OCI-LY1 (cell line): ENCODE measurements around the gene NELL1.

Experiments
- H2AFZ ChIP-seq: fragments of 200-600 bp; sonication (generic), shearing (Covaris generic); 2 replicates; pipeline ENCODE4 v1.6.0; 2014; ENCODE audit warnings: antibody characterized with exemption, mild to moderate bottlenecking, low read length
- H3F3A ChIP-seq: fragments of 200-600 bp; sonication (generic), shearing (Covaris generic); 2 replicates; pipeline ENCODE4 v1.6.0; 2014; ENCODE audit warnings: mild to moderate bottlenecking, antibody characterized with exemption, low read length, moderate library complexity; ENCODE audit not compliant: insufficient read depth
- H3K27ac ChIP-seq: fragments of 200-600 bp; sonication (generic); 2 replicates; pipeline ENCODE4 v1.5.1; 2014; ENCODE audit warnings: low read length, mixed run types, mild to moderate bottlenecking, low read depth; ENCODE audit not compliant: poor library complexity, severe bottlenecking
- H3K27me3 ChIP-seq: fragments of 200-600 bp; sonication (generic); 2 replicates; pipeline ENCODE4 v1.6.0; 2014; ENCODE audit warnings: antibody characterized with exemption, mild to moderate bottlenecking, low read length, moderate library complexity; ENCODE audit not compliant: insufficient read depth
- H3K36me3 ChIP-seq: fragments of 200-600 bp; sonication (generic); 2 replicates; pipeline ENCODE4 v1.6.1; 2014; ENCODE audit warnings: mild to moderate bottlenecking, antibody characterized with exemption, low read length, moderate library complexity, mixed read lengths; ENCODE audit not compliant: insufficient read depth
- H3K4me1 ChIP-seq: fragments of 200-600 bp; sonication (generic); 2 replicates; pipeline ENCODE4 v1.5.1; 2014; ENCODE audit warnings: mild to moderate bottlenecking, low read length, moderate library complexity; ENCODE audit not compliant: insufficient read depth, severe bottlenecking
- H3K4me2 ChIP-seq: fragments of 200-600 bp; sonication (generic), shearing (Covaris generic); 2 replicates; pipeline ENCODE4 v1.6.1; 2014; ENCODE audit warnings: low read length
- H3K4me3 ChIP-seq: fragments of 200-600 bp; sonication (generic); 2 replicates; pipeline ENCODE4 v1.5.1; 2014; ENCODE audit warnings: low read length, low read depth, mild to moderate bottlenecking, mixed read lengths; ENCODE audit not compliant: poor library complexity, severe bottlenecking
- H3K79me2 ChIP-seq: fragments of 200-600 bp; shearing (Covaris generic); 2 replicates; pipeline ENCODE4 v1.6.1; 2016; ENCODE audit warnings: mixed run types, low read length, mixed read lengths; ENCODE audit not compliant: insufficient read depth
- H3K9ac ChIP-seq: fragments of 200-600 bp; sonication (generic), shearing (Covaris generic); 2 replicates; pipeline ENCODE4 v1.6.1; 2014; ENCODE audit warnings: mild to moderate bottlenecking, low read length, mixed read lengths
- H3K9me2 ChIP-seq: fragments of 200-600 bp; sonication (generic), shearing (Covaris generic); 2 replicates; pipeline ENCODE4 v1.6.1; 2014; ENCODE audit warnings: low read depth, mild to moderate bottlenecking, low read length, mixed read lengths
- H3K9me3 ChIP-seq: fragments of 200-600 bp; shearing (Covaris generic); 2 replicates; pipeline ENCODE4 v1.6.1; 2014; ENCODE audit warnings: low read length, mixed read lengths
- H4K20me1 ChIP-seq: fragments of 200-600 bp; sonication (generic), shearing (Covaris generic); 2 replicates; pipeline ENCODE4 v1.6.0; 2016; ENCODE audit warnings: mild to moderate bottlenecking, low read length; ENCODE audit not compliant: insufficient read depth
- CTCF ChIP-seq: fragments of 200-600 bp; sonication (generic), shearing (Covaris generic); IDR thresholded peaks from 2 replicates; pipeline ENCODE4 v1.5.1; 2017; ENCODE audit warnings: mild to moderate bottlenecking, antibody characterized with exemption, low read length, moderate library complexity, mixed read lengths
- EZH2 ChIP-seq: fragments of 200-600 bp; sonication (generic), shearing (Covaris generic); IDR thresholded peaks from 2 replicates; pipeline ENCODE4 v1.8.0; 2017; ENCODE audit warnings: borderline replicate concordance, mixed run types, mild to moderate bottlenecking, antibody characterized with exemption, low read length, moderate library complexity, mixed read lengths

NELL1 gene

DNA sequence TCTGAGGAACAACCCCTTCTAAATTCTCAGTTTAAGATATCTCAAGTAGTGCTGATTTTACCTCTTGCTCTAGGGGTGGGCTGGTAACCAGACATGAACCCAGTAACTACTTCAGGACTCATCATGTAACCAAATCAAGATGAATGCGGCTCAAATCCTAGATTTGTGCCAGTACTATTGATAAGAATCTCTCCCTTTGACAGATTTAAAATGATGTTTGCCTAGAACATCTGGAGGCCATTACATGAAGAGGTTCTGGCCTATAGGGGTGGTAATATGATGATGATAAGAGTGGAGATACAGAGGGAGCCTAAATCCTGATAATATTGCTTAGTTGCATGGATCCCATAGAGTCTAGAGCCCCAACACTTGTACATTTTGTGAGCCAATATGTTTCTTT is 850.9 kb downstream of the NELL1 start:
- Histone ChIP-seq H3K36me3 (no peaks in the 10 kb centered on the region), H3K4me3 (no peak overlapping the region), H3K79me2 (no peaks in the 10 kb centered on the region), H3K9me3 (no peaks in the 10 kb centered on the region), H3K27ac (no peak overlapping the region), H4K20me1 (no peaks in the 10 kb centered on the region), H3K27me3 (no peaks in the 10 kb centered on the region), H3F3A (no peaks in the 10 kb centered on the region), H2AFZ (no peak overlapping the region), H3K4me2 (no peak overlapping the region), H3K9me2 (no peaks in the 10 kb centered on the region), H3K4me1 (no peaks in the 10 kb centered on the region), H3K9ac (no peak overlapping the region)
- TF ChIP-seq EZH2 (no peak), CTCF (no peak)

GRCh38 chr11:21529187-21529586 is 859.8 kb downstream of the NELL1 start:
- H3K27me3 ChIP-seq, result no peaks in the 10 kb centered on the region
- H3K4me1 ChIP-seq, result no peaks in the 10 kb centered on the region
- H2AFZ ChIP-seq, result no peak overlapping the region
- H3K79me2 ChIP-seq, result no peaks in the 10 kb centered on the region
- H4K20me1 ChIP-seq, result no peaks in the 10 kb centered on the region
- no peak overlapping the region for H3K9ac ChIP-seq
- H3K9me3 ChIP-seq, result no peaks in the 10 kb centered on the region
- H3K4me3 ChIP-seq, result no peak overlapping the region
- H3K27ac ChIP-seq, result no peak overlapping the region
- no peak overlapping the region for H3K4me2 ChIP-seq
- no peaks in the 10 kb centered on the region for H3K9me2 ChIP-seq
- TF ChIP-seq CTCF (no peak), EZH2 (no peak)
- H3F3A ChIP-seq, result no peaks in the 10 kb centered on the region
- H3K36me3 ChIP-seq, result no peaks in the 10 kb centered on the region

DNA sequence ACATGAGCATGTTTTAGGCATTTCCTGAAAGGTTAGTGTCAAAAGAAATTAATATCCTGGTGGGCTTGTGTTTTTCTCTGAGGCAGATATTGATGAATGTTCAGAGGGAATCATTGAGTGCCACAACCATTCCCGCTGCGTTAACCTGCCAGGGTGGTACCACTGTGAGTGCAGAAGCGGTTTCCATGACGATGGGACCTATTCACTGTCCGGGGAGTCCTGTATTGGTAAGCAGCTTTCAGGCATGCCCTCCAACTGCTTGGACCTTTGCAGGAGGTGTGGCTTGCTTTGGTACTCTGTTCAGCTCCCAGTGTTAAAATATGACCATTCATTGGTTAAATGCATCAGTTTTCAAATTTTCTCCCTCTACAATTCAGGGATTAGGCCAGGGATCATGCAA is 864.9 kb downstream of the NELL1 start:
- Histone ChIP-seq H3K4me1 (no peaks in the 10 kb centered on the region), H3K27me3 (no peaks in the 10 kb centered on the region), H3K36me3 (no peaks in the 10 kb centered on the region), H3K9me2 (no peaks in the 10 kb centered on the region), H3K4me2 (no peak overlapping the region), H3F3A (no peaks in the 10 kb centered on the region), H3K27ac (no peak overlapping the region), H3K9me3 (no peaks in the 10 kb centered on the region), H3K79me2 (no peaks in the 10 kb centered on the region), H3K4me3 (no peak overlapping the region), H3K9ac (no peak overlapping the region), H2AFZ (no peak overlapping the region), H4K20me1 (no peaks in the 10 kb centered on the region)
- TF ChIP-seq EZH2 (no peak), CTCF (no peak)
